Peyer's patch (tissue), 4 donors: ENCODE results near the gene CHAT. TPM values are rescaled to one million over a fixed set of nuclear protein-coding genes. Genes with fewer than 3 reads are reported as not detected.

ENCODE experiments used
- DNase-seq, 3 donors: peaks; one replicate each; pipeline ENCODE4 v3.0.0-alpha.2; 2017 to 2019
- H3K27ac ChIP-seq, 4 donors: fragments of 200-600 bp; sonication (generic); one replicate each; pipeline ENCODE4 v1.5.1; 2016 to 2019
- H3K27me3 ChIP-seq, 2 donors: fragments of 200-600 bp; sonication (generic); one replicate each; pipeline ENCODE4 v1.5.1; 2019
- H3K36me3 ChIP-seq, 3 donors: fragments of 200-600 bp; sonication (generic); one replicate each; pipeline ENCODE4 v1.5.1; 2016 to 2019
- H3K4me1 ChIP-seq, 4 donors: fragments of 200-600 bp; sonication (generic); one replicate each; pipeline ENCODE4 v1.5.1; 2016 to 2019
- H3K4me3 ChIP-seq, 4 donors: fragments of 200-600 bp; sonication (generic); 1 replicate in 3 of 4; 2 replicates in 1 of 4; pipeline ENCODE4 v1.5.1; 2016 to 2019; ENCODE audit warnings: mild to moderate bottlenecking in 1 of 4
- H3K9me3 ChIP-seq, 4 donors: fragments of 200-600 bp; sonication (generic); one replicate each; pipeline ENCODE4 v1.5.1; 2016 to 2019; ENCODE audit warnings: mild to moderate bottlenecking in 1 of 4
- POLR2A ChIP-seq, 2 donors: fragments of 450-650 bp; IDR thresholded peaks; one replicate each; pipeline ENCODE4 v1.5.1; 2017; ENCODE audit warnings: antibody characterized with exemption in 2 of 2, mild to moderate bottlenecking in 2 of 2, moderate library complexity in 2 of 2
- total RNA-seq, 4 donors: library from RNA; depleted of rRNA; stranded (reverse); fragments of >200 nt; gene quantifications; one replicate each; pipeline ENCODE4 v1.1.0, GENCODE V29; 2016
- TF ChIP-seq, protein P1 (sequence below), 6 experiments: fragments of 450-650 bp in 4 of 6; fragments of 200-600 bp in 2 of 6; sonication (generic) in 1 of 6; IDR thresholded peaks; one replicate each; pipeline ENCODE4 v1.5.1; 2017 to 2019; ENCODE audit warnings: antibody characterized with exemption in 6 of 6, mild to moderate bottlenecking in 3 of 6, moderate library complexity in 1 of 6

CHAT gene
- total RNA-seq, 4 donors from 2014 or later = 2.1 to 3.8 (median 3.4) TPM; not detected in 1

DNA sequence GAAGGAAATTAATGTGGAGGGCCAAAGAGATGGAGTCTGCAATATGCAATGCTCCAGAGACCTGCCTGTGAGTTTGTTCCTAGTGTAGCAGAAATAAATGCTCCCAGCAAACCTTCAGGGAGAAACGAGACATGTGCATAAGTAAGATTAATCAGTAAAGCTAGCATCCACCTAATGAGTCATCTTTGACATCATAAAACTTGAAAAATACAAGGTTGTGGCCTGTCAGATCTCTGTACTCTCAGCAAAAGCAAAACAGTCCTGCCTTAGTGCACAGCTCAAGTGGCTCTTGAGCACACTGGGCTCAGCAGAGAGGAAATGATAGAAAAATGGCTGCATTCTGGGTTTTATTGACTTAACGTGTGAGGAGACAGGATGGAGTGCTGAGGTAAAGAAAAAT is 42.4 kb upstream of the CHAT start:
- Histone ChIP-seq H3K4me1 (no peaks in the 10 kb centered on the region), H3K4me3 (no peak overlapping the region), H3K36me3 (no peaks in the 10 kb centered on the region), H3K27ac (no peak overlapping the region), H3K27me3 (no peaks in the 10 kb centered on the region), H3K9me3 (no peaks in the 10 kb centered on the region)
- no peak for DNase-seq
- TF ChIP-seq POLR2A (IDR thresholded peaks at IDR 0.05) = no peak
- TF ChIP-seq, protein P1, sequence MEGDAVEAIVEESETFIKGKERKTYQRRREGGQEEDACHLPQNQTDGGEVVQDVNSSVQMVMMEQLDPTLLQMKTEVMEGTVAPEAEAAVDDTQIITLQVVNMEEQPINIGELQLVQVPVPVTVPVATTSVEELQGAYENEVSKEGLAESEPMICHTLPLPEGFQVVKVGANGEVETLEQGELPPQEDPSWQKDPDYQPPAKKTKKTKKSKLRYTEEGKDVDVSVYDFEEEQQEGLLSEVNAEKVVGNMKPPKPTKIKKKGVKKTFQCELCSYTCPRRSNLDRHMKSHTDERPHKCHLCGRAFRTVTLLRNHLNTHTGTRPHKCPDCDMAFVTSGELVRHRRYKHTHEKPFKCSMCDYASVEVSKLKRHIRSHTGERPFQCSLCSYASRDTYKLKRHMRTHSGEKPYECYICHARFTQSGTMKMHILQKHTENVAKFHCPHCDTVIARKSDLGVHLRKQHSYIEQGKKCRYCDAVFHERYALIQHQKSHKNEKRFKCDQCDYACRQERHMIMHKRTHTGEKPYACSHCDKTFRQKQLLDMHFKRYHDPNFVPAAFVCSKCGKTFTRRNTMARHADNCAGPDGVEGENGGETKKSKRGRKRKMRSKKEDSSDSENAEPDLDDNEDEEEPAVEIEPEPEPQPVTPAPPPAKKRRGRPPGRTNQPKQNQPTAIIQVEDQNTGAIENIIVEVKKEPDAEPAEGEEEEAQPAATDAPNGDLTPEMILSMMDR (IDR thresholded peaks at IDR 0.05) = no peak

DNA sequence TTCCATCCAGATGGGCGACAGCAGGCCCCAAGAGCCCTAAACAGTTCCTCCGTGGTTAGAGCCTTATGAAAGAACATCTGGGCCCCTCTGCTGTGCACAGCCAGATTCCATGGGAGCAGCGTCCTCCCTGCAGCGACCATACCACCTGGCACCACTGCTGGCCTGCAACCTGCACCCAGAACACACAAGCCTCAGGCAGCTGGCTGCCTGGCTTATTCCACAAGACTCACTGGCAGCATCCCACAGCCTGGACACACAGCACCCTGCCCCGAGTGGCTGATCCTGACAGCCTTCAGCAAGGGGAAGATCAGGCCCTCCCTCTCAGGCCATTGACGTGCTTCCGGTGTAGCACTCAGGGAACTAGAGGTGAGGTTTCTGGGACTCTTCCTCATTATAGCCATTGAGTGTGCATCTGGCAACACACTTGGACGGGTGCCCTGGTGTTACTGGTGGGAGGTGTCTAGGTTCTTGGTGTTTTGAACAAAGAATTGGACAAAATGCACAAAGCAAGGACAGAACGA is 41.2 kb upstream of the CHAT start:
- DNase-seq = no peak
- no peaks in the 10 kb centered on the region for H3K27me3 ChIP-seq
- H3K4me1 ChIP-seq = no peaks in the 10 kb centered on the region
- H3K9me3 ChIP-seq = no peaks in the 10 kb centered on the region
- no peaks in the 10 kb centered on the region for H3K36me3 ChIP-seq
- no peak overlapping the region for H3K4me3 ChIP-seq
- H3K27ac ChIP-seq = no peak overlapping the region
- TF ChIP-seq POLR2A (IDR thresholded peaks at IDR 0.05) = no peak
- TF ChIP-seq, protein P1 (IDR thresholded peaks at IDR 0.05) = no peak

DNA sequence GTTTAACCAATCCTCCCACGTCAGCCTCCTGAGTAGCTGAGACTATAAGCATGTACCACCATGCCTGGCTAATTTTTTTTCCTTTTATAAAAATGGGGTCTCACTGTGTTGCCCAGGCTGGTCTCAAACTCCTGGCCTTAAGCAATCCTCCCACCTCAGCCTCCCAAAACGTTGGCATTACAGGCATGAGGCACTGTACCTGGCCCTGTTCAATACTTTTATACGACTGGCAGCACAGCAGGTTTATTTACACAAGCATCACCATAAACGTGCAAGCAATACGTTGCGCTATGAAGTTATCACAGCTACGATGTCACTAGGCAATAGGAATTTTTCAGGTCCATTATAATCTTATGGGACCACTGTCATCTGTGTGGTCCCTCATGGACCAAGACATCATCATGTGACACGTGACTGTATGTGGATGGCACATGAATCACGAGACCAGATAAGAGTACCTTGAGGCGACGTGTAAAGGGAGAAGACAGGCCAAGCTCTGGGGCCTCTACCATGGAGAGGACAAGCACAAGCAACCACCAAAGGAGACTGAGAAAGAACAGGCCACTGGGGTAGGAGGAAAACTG is 38.3 kb upstream of the CHAT start:
- H3K27me3 ChIP-seq = no peaks in the 10 kb centered on the region
- H3K27ac ChIP-seq = no peak overlapping the region
- no peak for DNase-seq
- H3K36me3 ChIP-seq = no peaks in the 10 kb centered on the region
- H3K4me1 ChIP-seq = no peaks in the 10 kb centered on the region
- no peak for TF ChIP-seq POLR2A (IDR thresholded peaks at IDR 0.05)
- TF ChIP-seq, protein P1 (IDR thresholded peaks at IDR 0.05) = no peak
- no peaks in the 10 kb centered on the region for H3K9me3 ChIP-seq
- H3K4me3 ChIP-seq = no peak overlapping the region

DNA sequence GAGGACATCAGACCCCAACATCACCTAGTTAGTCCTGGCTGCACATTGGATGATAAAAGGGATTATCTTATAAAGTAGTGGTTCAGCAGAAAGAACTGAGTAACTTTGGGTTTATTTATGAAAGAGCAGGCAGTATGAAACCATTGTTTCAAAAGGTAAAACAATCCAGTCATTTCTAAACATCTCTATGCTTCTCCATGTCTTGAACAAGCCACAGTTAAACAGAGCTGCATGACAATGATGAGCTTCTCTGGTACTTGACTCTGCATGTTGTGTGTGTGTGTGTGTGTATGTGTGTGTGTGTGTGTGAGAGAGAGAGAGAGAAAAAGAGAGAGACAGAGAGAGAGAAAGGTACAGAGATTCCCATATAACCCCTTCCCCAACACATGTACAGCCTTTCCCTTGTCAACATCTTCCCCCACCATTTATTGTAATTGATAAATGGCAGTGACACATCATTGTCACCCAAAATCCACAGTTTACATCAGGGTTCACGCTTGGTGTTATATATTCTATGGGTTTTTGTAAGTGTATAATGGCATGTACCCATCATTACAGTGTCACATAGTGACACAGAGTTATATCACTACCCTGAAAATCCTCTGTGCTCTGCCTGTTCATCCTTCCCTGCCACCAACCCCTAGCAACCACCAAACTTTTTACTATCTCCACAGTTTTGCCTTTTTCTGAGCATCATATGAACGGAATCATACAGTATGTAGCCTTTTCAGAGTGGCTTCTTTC is 36.5 kb upstream of the CHAT start:
- DNase-seq = no peak
- Histone ChIP-seq H3K4me1 (no peaks in the 10 kb centered on the region), H3K36me3 (no peaks in the 10 kb centered on the region), H3K27me3 (no peaks in the 10 kb centered on the region), H3K9me3 (no peaks in the 10 kb centered on the region), H3K27ac (no peak overlapping the region), H3K4me3 (no peak overlapping the region)
- TF ChIP-seq, protein P1 (IDR thresholded peaks at IDR 0.05) = no peak
- no peak for TF ChIP-seq POLR2A (IDR thresholded peaks at IDR 0.05)

DNA sequence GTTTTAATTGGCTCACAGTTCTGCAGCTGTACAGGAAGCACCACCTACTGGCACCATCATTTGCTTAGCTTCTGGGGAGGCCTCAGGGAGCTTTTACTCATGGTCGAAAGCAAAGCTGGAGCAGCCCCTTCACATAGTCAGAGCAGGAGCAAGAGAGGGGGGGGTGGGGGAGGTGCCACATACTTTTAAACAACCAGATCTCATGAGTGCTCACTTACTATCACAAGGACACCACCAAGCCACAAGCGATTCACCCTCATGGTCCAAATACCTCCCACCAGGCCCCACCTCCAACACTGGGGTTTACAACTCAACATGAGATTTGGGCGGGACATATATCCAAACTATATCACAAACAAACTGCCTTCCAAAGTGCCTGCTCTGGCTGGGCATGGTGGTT is 35.4 kb upstream of the CHAT start:
- Histone ChIP-seq H3K36me3 (no peaks in the 10 kb centered on the region), H3K4me3 (no peak overlapping the region), H3K9me3 (no peaks in the 10 kb centered on the region), H3K27me3 (no peaks in the 10 kb centered on the region), H3K27ac (no peak overlapping the region), H3K4me1 (no peaks in the 10 kb centered on the region)
- no peak for DNase-seq
- no peak for TF ChIP-seq POLR2A (IDR thresholded peaks at IDR 0.05)
- TF ChIP-seq, protein P1 (IDR thresholded peaks at IDR 0.05) = no peak
